ENCODE measurements around the gene SGO1.

Gene SGO1

GRCh38 chr3:20154078-20154477, 31.9 kb downstream of the SGO1 start:
- DNase-seq = no peak

- DNase-seq = no peak
Measured at GRCh38 chr3:20148466-20148865, 37.5 kb downstream of the SGO1 start.

GRCh38 chr3:20147361-20147760, 38.6 kb downstream of the SGO1 start:
- DNase-seq = no peak

DNA sequence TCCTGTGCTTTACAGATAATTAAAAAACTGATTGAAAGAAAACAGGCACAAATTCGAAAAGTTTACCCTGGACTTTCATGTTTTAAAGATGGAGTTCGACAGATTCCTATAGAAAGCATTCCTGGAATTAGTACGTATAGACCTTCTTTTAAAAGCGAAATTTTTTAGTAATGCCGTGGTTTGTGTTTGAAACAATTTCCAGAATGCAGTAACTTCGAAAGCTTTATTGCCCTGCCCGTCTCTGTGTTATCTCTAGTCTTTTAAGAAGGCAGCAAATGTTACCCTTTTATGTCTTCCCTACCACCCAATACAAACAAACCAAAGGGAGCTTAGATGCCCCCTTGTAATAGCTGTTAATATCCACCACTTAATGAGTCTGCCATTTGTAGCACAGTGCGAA, 39.7 kb downstream of the SGO1 start:
- no peak for DNase-seq

DNA sequence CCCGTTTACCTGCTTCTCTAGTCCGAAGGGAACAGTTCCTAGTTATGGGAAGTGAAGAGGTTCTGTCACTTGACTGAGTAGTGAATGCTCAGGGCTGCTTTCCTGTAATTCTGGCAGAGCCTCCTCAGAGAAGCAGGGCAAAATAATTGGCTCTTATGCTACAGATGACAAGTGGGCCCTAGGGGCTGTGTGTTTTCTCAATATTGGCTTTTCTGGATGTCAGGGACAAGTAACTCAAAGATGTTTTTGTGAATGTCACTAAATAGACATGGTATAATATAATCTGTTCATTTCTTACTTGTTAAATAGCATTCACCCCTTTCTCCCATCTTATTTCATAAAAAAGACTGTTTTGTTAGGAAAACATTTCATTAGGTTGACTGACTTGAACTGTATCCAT, 40.1 kb downstream of the SGO1 start:
- DNase-seq = no peak

- no peak for DNase-seq
Measured at GRCh38 chr3:20143519-20143918, 42.5 kb downstream of the SGO1 start.

DNA sequence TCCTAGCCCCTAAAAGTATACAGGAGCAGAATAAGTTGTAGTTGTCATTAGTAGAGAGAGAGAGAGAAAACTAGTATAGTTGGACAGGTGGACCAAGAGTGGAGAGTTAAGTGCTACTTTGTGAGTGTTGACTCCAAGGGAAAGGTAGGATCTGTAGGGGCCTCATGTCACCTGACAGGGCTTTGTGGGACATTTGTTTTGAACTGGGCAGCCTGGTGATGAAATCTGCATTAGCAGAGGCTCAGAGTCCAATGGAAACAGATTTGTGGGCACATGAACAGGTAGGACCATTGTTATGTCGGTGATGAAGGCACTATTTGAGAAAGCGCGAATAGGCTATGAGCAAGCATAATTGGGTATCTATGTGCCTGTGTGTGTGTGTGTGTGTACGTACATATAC, 43.5 kb downstream of the SGO1 start:
- no peak for DNase-seq

DNA sequence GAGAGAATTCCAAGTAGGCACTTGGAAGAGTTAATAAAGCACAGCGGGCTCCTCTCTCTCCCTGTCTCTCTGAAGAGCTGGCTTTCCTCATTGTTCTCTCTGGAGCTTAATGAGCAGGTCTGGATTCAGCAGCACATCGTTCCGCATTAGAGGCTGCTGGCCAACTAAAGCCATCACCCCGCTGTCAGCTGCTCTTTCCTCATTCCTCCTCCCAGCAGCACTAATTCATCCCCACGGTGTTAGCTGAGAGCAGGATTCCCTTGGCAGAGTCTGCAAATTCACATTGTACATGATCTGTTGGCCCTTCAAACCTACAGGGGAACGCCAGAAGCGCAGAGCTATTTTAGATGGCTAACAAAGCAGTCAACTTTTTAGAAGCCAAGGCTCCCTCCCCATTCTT, 44.2 kb downstream of the SGO1 start:
- no peak for DNase-seq

DNA sequence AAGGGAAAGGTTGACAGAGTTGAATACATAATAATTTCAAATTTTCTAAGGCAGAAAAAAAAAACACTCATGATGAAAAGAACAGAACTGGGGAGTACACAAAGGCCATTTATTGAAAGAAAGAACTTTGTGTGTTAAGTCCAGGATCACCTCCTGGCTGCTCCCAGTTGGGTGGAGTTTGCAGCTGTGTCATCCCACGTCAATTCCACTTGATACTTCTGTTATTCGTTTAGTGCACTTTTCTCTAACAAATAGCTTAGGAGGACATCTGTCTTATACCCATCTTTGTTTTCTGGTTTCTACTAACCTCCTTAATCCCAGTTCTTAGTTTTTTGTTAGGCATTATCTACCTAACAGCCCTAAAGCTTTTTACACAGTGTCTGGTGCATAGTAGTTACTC, 44.7 kb downstream of the SGO1 start:
- DNase-seq = no peak

DNA sequence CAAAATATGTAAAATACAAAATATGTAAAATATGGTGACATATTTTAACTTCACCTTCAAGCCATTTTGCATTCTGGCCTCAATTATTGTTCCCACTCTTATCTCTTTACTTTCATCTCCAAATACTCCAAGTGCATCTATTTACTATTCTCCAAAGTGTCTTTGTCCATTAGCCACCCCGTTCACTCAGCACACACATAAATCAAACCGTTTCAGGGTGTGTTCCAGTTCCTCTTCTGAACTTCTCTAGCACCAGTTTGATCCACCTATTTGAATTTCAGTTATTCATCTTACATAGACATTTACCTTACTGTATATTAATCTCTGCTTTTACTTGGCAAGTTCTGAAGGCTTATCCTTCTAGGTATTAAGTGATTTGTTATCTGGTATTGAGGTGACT, 45.1 kb downstream of the SGO1 start:
- DNase-seq = no peak

DNA sequence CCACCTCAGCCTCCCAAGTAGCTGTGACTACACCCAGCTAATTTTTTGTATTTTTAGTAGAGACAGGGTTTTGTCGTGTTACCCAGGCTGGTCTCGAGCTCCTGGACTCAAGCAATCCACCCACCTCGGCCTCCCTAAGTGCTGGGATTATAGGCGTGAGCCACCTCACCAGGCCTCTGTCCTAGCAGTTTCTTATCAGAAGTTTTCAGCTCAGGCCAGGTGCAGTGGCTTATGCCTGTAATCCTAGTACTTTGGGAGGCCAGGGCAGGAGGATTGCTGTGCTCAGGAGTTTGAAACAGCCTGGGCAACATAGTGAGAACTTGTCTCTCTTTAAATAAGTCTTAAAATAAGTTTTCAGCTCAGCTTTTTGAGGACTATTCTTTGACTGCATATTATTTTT, 48.4 kb downstream of the SGO1 start:
- no peak for DNase-seq

GRCh38 chr3:20136231-20136630, 49.8 kb downstream of the SGO1 start:
- DNase-seq = no peak

DNA sequence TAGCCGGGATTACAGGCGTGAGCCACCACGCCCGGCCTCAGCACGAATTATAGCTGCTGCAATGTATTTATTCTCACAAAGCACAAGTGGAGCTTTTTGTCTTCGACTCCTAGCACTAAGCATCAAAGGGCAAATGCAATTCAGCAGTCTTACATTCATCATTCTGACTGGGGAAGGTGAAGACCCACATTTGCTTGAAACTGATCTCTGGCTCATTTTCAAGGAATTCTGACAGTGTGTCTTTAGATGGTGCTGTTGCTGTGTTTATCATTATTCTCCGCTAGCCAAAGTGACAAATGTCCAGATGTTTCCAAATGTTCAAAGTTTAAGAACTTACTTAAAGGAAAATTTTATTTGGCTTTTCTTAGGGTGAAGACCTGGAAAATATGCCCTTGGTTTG, 55.9 kb downstream of the SGO1 start:
- no peak for DNase-seq

DNA sequence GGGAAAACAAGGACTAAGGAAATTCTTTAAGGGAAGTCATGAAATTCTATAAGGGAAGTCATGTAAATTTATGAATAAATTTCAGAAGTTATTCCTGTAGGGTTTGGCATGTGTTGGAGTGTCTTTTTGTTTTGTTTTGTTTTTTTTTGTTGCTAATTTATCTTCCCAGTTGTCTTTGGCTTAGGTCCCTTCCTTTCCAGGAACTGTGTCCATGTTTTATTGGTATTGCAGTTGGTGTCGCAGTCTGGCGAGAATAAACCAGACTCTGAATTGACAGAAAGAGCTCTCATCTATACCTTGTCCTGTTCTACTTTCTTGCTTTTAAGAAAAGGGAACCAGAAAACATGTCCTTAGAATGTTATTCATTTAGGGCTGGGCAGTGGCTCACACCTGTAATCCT, 57.6 kb downstream of the SGO1 start:
- no peak for DNase-seq

DNA sequence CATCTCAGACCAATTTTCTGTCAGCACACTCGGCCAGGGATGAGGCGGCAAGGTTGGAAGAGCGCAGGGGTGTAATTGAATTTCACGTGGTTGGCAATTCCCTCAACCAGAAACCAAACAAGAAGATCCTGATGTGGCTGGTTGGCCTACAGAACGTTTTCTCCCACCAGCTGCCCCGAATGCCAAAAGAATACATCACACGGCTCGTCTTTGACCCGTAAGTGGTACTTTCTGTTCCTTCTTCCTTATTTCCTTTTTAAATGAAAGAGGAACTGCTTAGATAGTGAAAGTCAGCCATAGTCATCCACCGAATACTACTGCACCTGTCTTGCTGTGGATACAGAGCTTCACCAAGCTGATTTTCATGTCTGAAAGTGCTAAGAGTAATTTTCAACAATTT, 60.1 kb downstream of the SGO1 start:
- DNase-seq = no peak

- no peak for DNase-seq
Measured at GRCh38 chr3:20125289-20125688, 60.7 kb downstream of the SGO1 start.

DNA sequence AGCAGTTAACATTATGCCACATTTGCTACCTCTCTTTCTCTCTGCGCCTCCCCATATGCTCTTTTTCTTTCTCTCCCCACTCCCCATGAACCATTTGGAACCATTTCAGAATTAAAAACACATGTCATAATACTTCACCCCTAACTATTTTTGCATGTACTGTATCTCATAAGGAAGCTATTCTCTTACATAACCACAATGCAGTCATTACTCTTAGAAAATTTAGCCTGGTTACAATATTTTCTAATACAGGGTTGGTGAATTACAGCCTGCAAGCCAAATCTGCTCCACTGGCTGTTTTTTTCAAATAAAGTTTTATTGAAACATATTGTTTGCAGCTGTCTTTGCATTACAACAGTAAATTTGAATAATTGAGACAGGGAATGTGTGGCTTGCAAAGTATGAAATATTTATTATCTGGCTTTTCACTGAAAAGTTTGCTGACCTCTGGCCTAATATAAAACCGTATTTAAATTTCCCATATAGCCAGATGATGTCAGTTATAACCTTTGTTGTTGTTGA, 62.8 kb downstream of the SGO1 start:
- no peak for DNase-seq

DNA sequence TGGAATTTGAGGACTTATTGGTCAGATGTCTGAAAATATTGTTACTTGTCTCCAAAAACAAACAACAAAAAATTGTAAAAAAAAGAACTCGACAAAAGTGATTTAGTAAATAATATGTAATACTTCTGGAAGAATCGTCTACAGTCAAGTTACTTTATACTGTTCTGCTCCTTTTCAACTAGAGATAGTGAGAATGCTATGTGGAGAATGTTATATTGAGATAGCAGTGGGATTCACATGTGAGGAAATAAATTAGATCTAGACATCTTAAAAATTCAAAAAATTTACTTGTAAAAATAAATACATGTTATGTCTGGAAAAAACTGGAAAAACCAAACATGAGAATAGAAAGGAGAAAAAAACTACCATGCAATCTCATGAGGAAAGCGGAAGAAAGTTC, 64.9 kb downstream of the SGO1 start:
- no peak for DNase-seq
